ENCODE measurements around the gene IL17RC. TPM values are rescaled to one million over a fixed set of nuclear protein-coding genes. Genes with fewer than 3 reads are reported as not detected.

IL17RC gene
- total RNA-seq, 1 donor from 2014 or later, result 7.3 TPM

GRCh38 chr3:9902372-9903237 lies 14.3 kb upstream of the IL17RC start, which contains the start of gene IL17RE:
IL17RE (plus strand) TSS chr3:9902848; CDS start chr3:9902933, 85 bp downstream.
- H3K36me3 Mint-ChIP-seq (ENCODE audit: low read depth), result no peaks in the 10 kb centered on the region
- H3K27ac Mint-ChIP-seq (ENCODE audit: unreplicated experiment), result no peak within 1 kb of the TSS
- TF ChIP-seq CTCF (conservative IDR thresholded peaks at IDR 0.05), result no peak
- no peaks in the 10 kb centered on the region for H3K27me3 Mint-ChIP-seq (ENCODE audit: low read depth)
- no peak within 1 kb of the TSS for H3K4me3 Mint-ChIP-seq
- no peaks in the 10 kb centered on the region for H3K4me1 Mint-ChIP-seq
- H3K9me3 Mint-ChIP-seq, result no peaks in the 10 kb centered on the region
- no peak for DNase-seq (ENCODE audit: low read depth, low spot score)

- no peak for TF ChIP-seq CTCF (conservative IDR thresholded peaks at IDR 0.05)
- no peaks in the 10 kb centered on the region for H3K9me3 Mint-ChIP-seq
- H3K27me3 Mint-ChIP-seq (ENCODE audit: low read depth), result no peaks in the 10 kb centered on the region
- DNase-seq (ENCODE audit: low read depth, low spot score), result no peak
- H3K36me3 Mint-ChIP-seq (ENCODE audit: low read depth), result no peaks in the 10 kb centered on the region
- H3K4me3 Mint-ChIP-seq, result no peak overlapping the region
- no peak overlapping the region for H3K27ac Mint-ChIP-seq (ENCODE audit: unreplicated experiment)
- H3K4me1 Mint-ChIP-seq, result no peaks in the 10 kb centered on the region
These were observed 13.7 kb upstream of the IL17RC start for GRCh38 chr3:9903238-9903624.

- no peak for DNase-seq (ENCODE audit: low read depth, low spot score)
- no peak overlapping the region for H3K4me3 Mint-ChIP-seq
- no peak overlapping the region for H3K27ac Mint-ChIP-seq (ENCODE audit: unreplicated experiment)
- no peaks in the 10 kb centered on the region for H3K4me1 Mint-ChIP-seq
- H3K9me3 Mint-ChIP-seq, result no peaks in the 10 kb centered on the region
- no peak for TF ChIP-seq CTCF (conservative IDR thresholded peaks at IDR 0.05)
- no peaks in the 10 kb centered on the region for H3K27me3 Mint-ChIP-seq (ENCODE audit: low read depth)
- H3K36me3 Mint-ChIP-seq (ENCODE audit: low read depth), result no peaks in the 10 kb centered on the region
These were observed 13.0 kb upstream of the IL17RC start for GRCh38 chr3:9903904-9904303.

GRCh38 chr3:9906480-9906879 lies 10.4 kb upstream of the IL17RC start:
- DNase-seq (ENCODE audit: low read depth, low spot score), result no peak
- Mint-ChIP-seq H3K4me1 (no peaks in the 10 kb centered on the region), H3K27ac (ENCODE audit: unreplicated experiment) (no peak overlapping the region), H3K36me3 (ENCODE audit: low read depth) (no peaks in the 10 kb centered on the region), H3K9me3 (no peaks in the 10 kb centered on the region), H3K27me3 (ENCODE audit: low read depth) (no peaks in the 10 kb centered on the region), H3K4me3 (no peak overlapping the region)
- TF ChIP-seq CTCF (conservative IDR thresholded peaks at IDR 0.05), result no peak

GRCh38 chr3:9908286-9908685 lies 8.6 kb upstream of the IL17RC start:
- H3K4me3 Mint-ChIP-seq, result no peak overlapping the region
- H3K4me1 Mint-ChIP-seq, result no peaks in the 10 kb centered on the region
- no peaks in the 10 kb centered on the region for H3K36me3 Mint-ChIP-seq (ENCODE audit: low read depth)
- no peaks in the 10 kb centered on the region for H3K27me3 Mint-ChIP-seq (ENCODE audit: low read depth)
- no peak for DNase-seq (ENCODE audit: low read depth, low spot score)
- H3K27ac Mint-ChIP-seq (ENCODE audit: unreplicated experiment), result no peak overlapping the region
- H3K9me3 Mint-ChIP-seq, result no peaks in the 10 kb centered on the region
- TF ChIP-seq CTCF (conservative IDR thresholded peaks at IDR 0.05), result no peak

Measured in neural crest cell (in vitro differentiated cells).